GM21825 (cell line): ENCODE data around the gene DCHS1.

ENCODE experiments used
- ATAC-seq: cut with Tn5 transposase; IDR thresholded peaks from one replicate; pipeline ENCODE4 v1.9.1; 2021; ENCODE audit warnings: mild to moderate bottlenecking, moderate library complexity; ENCODE audit not compliant: unreplicated experiment

Gene DCHS1

GRCh38 chr11:6613496-6613895 lies 42.1 kb downstream of the DCHS1 start:
- no peak for ATAC-seq

GRCh38 chr11:6612213-6613041 lies 43.2 kb downstream of the DCHS1 start, which contains the start of gene TAF10:
Gene TAF10 (minus strand): TSS chr11:6612216. CDS start chr11:6612189, 27 bp downstream.
- peak; percentile 87 for ATAC-seq

- peak; percentile 10 for ATAC-seq
These were observed 43.7 kb downstream of the DCHS1 start for GRCh38 chr11:6611963-6612212.

- ATAC-seq = no peak
These were observed 44.3 kb downstream of the DCHS1 start for GRCh38 chr11:6611092-6611962.

GRCh38 chr11:6610591-6610990 lies 45.0 kb downstream of the DCHS1 start:
- no peak for ATAC-seq

GRCh38 chr11:6609502-6610015 lies 46.0 kb downstream of the DCHS1 start:
- no peak for ATAC-seq

- no peak for ATAC-seq
These were observed 46.7 kb downstream of the DCHS1 start for GRCh38 chr11:6608726-6609501.

GRCh38 chr11:6608011-6608410 lies 47.6 kb downstream of the DCHS1 start:
- no peak for ATAC-seq

- ATAC-seq = no peak
These were observed 48.3 kb downstream of the DCHS1 start for GRCh38 chr11:6607190-6607795.

GRCh38 chr11:6606471-6607189 lies 49.0 kb downstream of the DCHS1 start:
- peak; percentile 48 for ATAC-seq

GRCh38 chr11:6604790-6605189 lies 50.8 kb downstream of the DCHS1 start:
- ATAC-seq = no peak

- ATAC-seq = peak; percentile 34
These were observed 51.5 kb downstream of the DCHS1 start for GRCh38 chr11:6604081-6604626.

GRCh38 chr11:6603287-6604080 lies 52.1 kb downstream of the DCHS1 start, which contains the start of the genes ILK and RRP8:
Gene ILK (plus strand): TSS chr11:6603774. CDS start chr11:6604272, 498 bp downstream.
Gene RRP8 (minus strand): TSS chr11:6603616. CDS start chr11:6603502, 114 bp downstream.
- peak; percentile 72 for ATAC-seq

- ATAC-seq = no peak
These were observed 53.3 kb downstream of the DCHS1 start for GRCh38 chr11:6602096-6602940.

- no peak for ATAC-seq
These were observed 54.6 kb downstream of the DCHS1 start for GRCh38 chr11:6601041-6601461.

GRCh38 chr11:6599881-6600390 lies 55.7 kb downstream of the DCHS1 start:
- ATAC-seq = no peak

- no peak for ATAC-seq
These were observed 56.2 kb downstream of the DCHS1 start for GRCh38 chr11:6599449-6599848.

- no peak for ATAC-seq
These were observed 57.1 kb downstream of the DCHS1 start for GRCh38 chr11:6598555-6598954.
